Activated CD4-positive, alpha-beta T cell treated with anti-CD3 and anti-CD28 coated beads, Interleukin-2, amount 50 U/mL, for 24 hours (primary cell): ENCODE measurements around the gene CHAT.
"Not testable (repeated sequence)": the region's sequence is repeated elsewhere in the genome, so short reads cannot be mapped to it uniquely, and the experiment has no call there.

Experiments used
- DNase-seq, 2 donors: peaks; one replicate each; pipeline ENCODE4 v3.0.0-alpha.2; 2020; ENCODE audit warnings: low read depth in 1 of 2, low spot score in 1 of 2

The CHAT gene

GRCh38 chr10:49679480-49679893, 65.7 kb downstream of the CHAT start, which contains the start of gene C10orf53:
Gene C10orf53 (plus strand): TSS chr10:49679651. CDS start chr10:49679698, 47 bp downstream.
- no peak for DNase-seq

DNA sequence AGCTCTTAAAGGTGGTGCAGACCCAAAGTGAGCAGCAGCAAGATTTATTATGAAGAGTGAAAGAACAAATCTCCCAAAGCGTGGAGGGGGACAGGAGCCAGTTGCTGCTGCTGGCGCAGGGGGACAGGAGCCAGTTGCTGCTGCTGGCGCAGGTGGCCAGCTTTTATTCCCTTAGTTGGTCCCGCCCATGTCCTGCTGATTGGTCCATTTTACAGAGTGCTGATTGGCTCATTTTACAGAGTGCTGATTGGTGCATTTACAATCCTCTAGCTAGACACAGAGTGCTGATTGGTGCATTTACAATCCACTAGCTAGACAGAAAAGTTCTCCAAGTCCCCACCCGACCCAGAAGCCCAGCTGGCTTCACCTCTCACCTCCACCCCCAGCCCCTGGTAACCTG, 68.6 kb downstream of the CHAT start:
- not testable (repeated sequence) for DNase-seq

GRCh38 chr10:49682879-49683278, 69.0 kb downstream of the CHAT start:
- DNase-seq: no peak

DNA sequence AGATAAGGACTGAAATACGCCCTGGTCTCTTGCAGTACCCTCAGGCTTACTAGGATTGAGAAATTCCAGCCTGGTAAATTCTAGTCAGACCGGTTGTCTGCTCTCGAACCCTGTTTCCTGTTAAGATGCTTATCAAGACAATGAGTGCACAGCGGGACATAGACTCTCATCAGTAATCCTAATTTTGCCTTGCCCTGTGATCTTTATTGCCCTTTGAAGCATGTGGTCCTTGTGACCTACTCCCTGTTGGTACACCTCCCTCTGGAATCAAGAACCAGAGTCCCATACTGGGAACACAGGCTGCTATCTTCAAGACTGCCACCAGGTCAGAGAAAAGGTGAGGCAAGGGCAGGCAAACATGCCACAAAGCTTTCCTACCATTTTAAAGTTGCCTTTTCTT, 72.8 kb downstream of the CHAT start:
- DNase-seq: no peak

- no peak for DNase-seq
These were observed 74.5 kb downstream of the CHAT start for GRCh38 chr10:49688261-49688846.

DNA sequence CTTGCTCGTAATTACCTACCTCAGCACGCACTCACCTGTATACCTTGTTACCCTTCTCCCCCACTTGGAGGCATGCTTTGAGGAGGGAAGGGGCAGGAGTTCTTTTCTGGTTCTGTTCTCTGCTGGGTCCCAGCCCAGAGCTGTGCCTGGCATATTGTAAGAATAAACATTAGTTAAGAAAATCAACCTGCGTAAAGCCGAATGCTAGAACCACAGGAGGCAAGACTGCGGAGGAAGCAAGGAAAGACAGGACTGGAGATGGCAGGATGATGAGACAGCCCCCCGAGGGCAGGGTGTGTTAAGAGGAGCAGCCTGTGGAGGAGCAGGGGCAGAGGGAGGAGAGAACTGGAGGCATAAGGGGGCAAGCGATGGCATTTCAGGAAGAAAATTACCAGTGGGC, 75.1 kb downstream of the CHAT start:
- no peak for DNase-seq

DNA sequence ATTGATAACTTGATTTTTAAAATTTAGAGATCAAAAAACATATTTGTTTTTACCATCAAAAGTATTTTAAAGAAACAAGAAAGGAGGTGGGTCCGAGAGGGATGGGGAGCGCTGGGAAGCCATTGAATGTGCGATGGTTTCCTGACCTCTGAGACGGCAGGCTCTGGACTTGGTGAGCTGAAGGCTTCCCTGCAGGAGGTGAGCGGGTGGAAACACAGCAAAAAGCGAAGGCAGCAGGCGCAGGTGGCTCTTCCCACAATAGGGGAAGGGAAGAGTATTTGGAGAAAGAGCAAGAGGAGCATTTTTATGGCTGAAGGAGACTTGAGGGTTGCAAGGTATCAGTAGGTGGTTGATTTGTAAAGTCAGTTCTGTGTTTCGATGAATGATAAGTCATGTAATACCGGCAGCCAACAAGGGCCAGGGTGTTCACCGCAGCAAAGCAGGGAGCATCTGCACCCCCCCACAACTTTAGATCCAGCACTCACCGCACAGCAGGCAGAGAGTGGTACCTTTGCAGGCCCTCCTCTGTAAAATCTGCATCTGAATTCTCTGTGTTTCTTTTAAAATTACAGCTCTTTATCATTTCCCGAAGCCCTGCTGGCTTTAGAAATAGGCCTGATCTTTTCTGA, 76.2 kb downstream of the CHAT start:
- no peak for DNase-seq

GRCh38 chr10:49690698-49691356, 77.0 kb downstream of the CHAT start:
- no peak for DNase-seq

- no peak for DNase-seq
These were observed 77.8 kb downstream of the CHAT start for GRCh38 chr10:49691588-49691987.

DNA sequence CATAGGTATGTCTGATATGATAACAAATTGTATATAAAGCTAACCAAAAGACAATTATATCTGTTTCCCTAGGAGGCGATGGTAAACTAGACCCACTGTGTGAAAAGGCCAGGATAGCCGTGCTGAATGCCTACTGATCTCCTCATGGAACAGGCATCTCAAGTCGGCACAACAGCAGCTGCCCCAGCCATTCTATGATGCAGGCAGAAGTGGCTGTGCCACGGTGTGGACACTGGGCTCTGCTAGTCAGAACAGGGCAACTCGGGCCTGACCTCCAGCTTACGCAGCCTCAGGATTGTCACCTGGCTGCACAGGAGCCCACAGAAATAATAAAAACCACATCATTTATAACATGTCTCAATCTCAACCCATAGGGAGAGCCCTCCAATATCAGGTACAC, 80.6 kb downstream of the CHAT start:
- no peak for DNase-seq

GRCh38 chr10:49696311-49696710, 82.5 kb downstream of the CHAT start:
- DNase-seq: no peak

GRCh38 chr10:49698679-49699078, 84.8 kb downstream of the CHAT start:
- no peak for DNase-seq

DNA sequence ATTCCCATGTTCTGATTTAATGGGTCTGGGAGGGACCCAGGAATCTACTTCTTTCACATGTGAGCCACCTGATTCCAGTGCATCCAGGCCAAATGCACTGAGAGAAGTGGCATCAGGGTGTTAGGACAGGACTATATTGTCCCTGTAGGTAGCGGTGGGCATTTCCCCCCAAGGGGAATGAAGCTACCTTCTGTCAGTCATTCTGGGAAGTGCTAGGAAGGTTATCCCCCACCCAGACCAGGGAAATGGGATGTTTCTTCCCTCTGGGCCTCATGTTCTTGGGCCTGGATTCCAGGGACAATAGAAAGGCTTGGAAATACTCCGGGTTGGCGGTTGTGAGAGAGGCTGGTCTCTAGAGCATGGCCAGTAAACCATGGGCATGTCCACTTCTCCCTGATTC, 86.4 kb downstream of the CHAT start:
- DNase-seq: no peak

DNA sequence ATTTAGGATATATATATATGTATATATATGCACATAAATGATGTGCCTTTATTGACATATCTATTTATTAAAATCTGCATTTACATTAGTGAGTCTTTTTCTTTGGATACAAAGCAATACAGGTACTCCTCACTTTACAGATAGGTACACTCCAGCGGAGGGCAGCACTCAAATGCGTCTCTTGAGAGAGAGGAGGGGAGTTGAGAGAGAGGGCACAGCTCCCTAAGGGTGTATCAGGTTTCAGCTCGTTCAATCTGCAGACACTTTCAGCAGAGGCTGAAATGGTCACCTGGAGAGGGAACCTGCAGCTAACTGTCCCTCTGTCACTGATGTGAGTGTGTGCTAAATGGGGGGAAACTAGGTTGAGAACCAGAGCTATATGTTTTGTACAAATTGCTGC, 87.2 kb downstream of the CHAT start:
- no peak for DNase-seq

- DNase-seq: no peak
These were observed 93.7 kb downstream of the CHAT start for GRCh38 chr10:49707585-49707984.

- no peak for DNase-seq
These were observed 96.1 kb downstream of the CHAT start for GRCh38 chr10:49709934-49710333.

DNA sequence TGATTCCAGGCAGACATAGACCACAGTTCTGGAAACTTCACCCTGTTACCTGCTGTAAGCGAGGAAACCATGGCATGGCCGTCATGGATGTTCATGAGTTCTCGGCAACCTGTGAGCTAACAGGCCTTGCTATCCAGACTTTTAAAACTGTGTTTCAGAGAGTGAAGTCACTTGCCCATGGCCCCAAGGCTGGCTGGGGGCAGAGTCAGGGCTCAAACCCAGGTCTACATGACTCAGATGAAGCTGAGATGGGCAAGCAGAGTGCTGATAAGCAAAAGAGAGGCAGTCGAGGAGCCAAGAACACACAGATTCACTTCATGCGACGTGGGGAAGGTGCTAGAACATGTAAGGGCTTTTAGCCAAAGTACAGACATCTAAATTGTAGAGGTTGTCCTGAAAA, 97.1 kb downstream of the CHAT start:
- no peak for DNase-seq

GRCh38 chr10:49711481-49711880, 97.6 kb downstream of the CHAT start:
- DNase-seq: no peak

GRCh38 chr10:49713266-49713665, 99.4 kb downstream of the CHAT start:
- no peak for DNase-seq
